Activated CD8-positive, alpha-beta T cell treated with anti-CD3 and anti-CD28 coated beads, Interleukin-2, amount 10 ng/mL, durations not matched to agents 7 days and 5 days (primary cell): ENCODE results near the gene RHBDL3. TPM values are rescaled to one million over a fixed set of nuclear protein-coding genes. Genes with fewer than 3 reads are reported as not detected.
A peak's percentile ranks its signal among the peaks of the same experiment; 100 is the strongest.
"Not testable (repeated sequence)": the region's sequence is repeated elsewhere in the genome, so short reads cannot be mapped to it uniquely, and the experiment has no call there.

Source experiments
- ATAC-seq: fragments of 150-1000 bp; cut with Tn5 transposase; one replicate; pipeline ENCODE4 v1.10.0; 2021; ENCODE audit warnings: moderate library complexity
- CTCF ChIA-PET: fragments of 350-600 bp; sonication (Branson Sonifier 250); formaldehyde crosslinking; loops from one replicate; lab custom pipeline; 2021; ENCODE audit warnings: antibody characterized with exemption; lab: Charles Lee
- POLR2A ChIA-PET: fragments of 350-600 bp; sonication (Branson Sonifier 250); formaldehyde crosslinking; loops from one replicate; lab custom pipeline; 2021; ENCODE audit warnings: antibody characterized with exemption; lab: Charles Lee
- DNase-seq: peaks from one replicate; pipeline ENCODE4 v3.0.0-alpha.2; 2020
- H3K27ac Mint-ChIP-seq: one replicate; pipeline ENCODE4 v1.8.0; 2021; ENCODE audit warnings: mild to moderate bottlenecking, mixed read lengths
- H3K27me3 Mint-ChIP-seq: one replicate; pipeline ENCODE4 v1.8.0; 2021; ENCODE audit warnings: low read depth, mixed read lengths
- H3K36me3 Mint-ChIP-seq: one replicate; pipeline ENCODE4 v1.8.0; 2021; ENCODE audit warnings: low read depth, mixed read lengths
- H3K4me1 Mint-ChIP-seq: one replicate; pipeline ENCODE4 v1.8.0; 2021; ENCODE audit warnings: low read depth, mixed read lengths
- H3K4me3 Mint-ChIP-seq: one replicate; pipeline ENCODE4 v1.8.0; 2021; ENCODE audit warnings: mild to moderate bottlenecking, mixed read lengths
- H3K9me3 Mint-ChIP-seq: one replicate; pipeline ENCODE4 v1.8.0; 2022; ENCODE audit warnings: mixed read lengths; ENCODE audit not compliant: insufficient read depth
- total RNA-seq, 2 experiments: library from RNA; stranded (reverse); gene quantifications; one replicate each; pipeline ENCODE4 v1.2.3, GENCODE V29; 2021

The RHBDL3 gene
- total RNA-seq, 2 experiments from 2014 or later = 0.82 to 1.0 TPM

GRCh38 chr17:32315171-32315570, 49.5 kb downstream of the RHBDL3 start:
- H3K27me3 Mint-ChIP-seq = peaks cover 22% of the 10 kb centered on the region
- ChIA-PET POLR2A (no interaction called here), CTCF (interaction anchor here (0.8 to 2.0 kb wide), 5 partner anchors 13 to 112 kb away, joined by 3 to 7 read pairs (median 4); no protein-coding TSS in a partner anchor)
- no peaks in the 10 kb centered on the region for H3K9me3 Mint-ChIP-seq
- peaks cover 13% of the 10 kb centered on the region for H3K4me1 Mint-ChIP-seq
- ATAC-seq (no peak), DNase-seq (no peak)
- H3K36me3 Mint-ChIP-seq = no peaks in the 10 kb centered on the region
- no peak overlapping the region for H3K27ac Mint-ChIP-seq
- no peak overlapping the region for H3K4me3 Mint-ChIP-seq

DNA sequence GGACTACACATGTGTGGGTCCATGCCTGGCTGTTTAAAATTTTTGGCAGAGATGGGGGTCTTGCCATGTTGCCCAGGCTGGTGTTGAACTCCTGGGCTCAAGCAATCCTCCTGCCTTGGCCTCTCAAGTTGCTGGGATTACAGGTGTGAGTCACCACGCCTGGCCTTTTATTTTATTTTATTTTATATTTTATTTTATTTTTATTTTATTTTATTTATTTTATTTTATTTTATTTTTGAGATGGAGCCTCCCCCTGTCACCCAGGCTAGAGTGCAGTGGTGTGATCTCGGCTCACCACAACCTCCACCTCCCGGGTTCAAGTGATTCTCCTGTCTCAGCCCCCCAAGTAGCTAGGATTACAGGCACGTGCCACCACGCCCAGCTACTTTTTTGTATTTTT, 51.0 kb downstream of the RHBDL3 start:
- H3K4me3 Mint-ChIP-seq, DNase-seq, H3K36me3 Mint-ChIP-seq, POLR2A ChIA-PET, H3K9me3 Mint-ChIP-seq, ATAC-seq, H3K27ac Mint-ChIP-seq: not testable (repeated sequence)
- H3K27me3 Mint-ChIP-seq = peaks cover 19% of the 10 kb centered on the region
- CTCF ChIA-PET = interaction anchor here (0.9 to 2.0 kb wide), 4 partner anchors 14 to 113 kb away, joined by 3 to 7 read pairs (median 4); no protein-coding TSS in a partner anchor
- H3K4me1 Mint-ChIP-seq = peaks cover 20% of the 10 kb centered on the region

DNA sequence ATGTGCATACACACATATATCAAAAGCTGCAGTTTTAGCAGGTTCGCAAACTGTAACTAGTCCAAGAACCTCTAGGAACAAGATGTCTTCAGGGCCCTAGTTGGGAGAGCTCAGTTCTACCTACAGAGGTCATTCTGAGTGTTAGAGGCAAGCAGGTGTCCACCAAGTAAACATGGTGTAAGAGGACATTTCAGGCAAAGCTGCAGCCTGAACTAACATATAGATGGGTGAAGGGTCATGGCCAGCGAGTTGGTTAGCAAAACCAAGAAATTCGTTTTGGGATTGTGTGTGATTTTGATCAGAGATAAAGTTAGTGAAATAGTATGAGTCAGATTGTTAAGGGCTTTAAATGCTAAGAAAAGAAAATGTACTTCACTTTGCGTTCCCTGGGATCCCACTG, 51.7 kb downstream of the RHBDL3 start:
- no peaks in the 10 kb centered on the region for H3K36me3 Mint-ChIP-seq
- peaks cover 19% of the 10 kb centered on the region for H3K27me3 Mint-ChIP-seq
- POLR2A ChIA-PET = no interaction called here

GRCh38 chr17:32318071-32318470, 52.4 kb downstream of the RHBDL3 start:
- POLR2A ChIA-PET = no interaction called here
- H3K27ac Mint-ChIP-seq = no peak overlapping the region

More for the DNA sequence above, 51.7 kb downstream of the RHBDL3 start:
- Mint-ChIP-seq H3K9me3 (no peaks in the 10 kb centered on the region), H3K27ac (no peak overlapping the region), H3K4me3 (no peak overlapping the region), H3K4me1 (peaks cover 22% of the 10 kb centered on the region)
- CTCF ChIA-PET = interaction anchor here (0.9 to 3.0 kb wide), 5 partner anchors 13 to 114 kb away, joined by 3 to 17 read pairs (median 3); partner anchors contain the start of gene C17orf75
- no peak for ATAC-seq
- no peak for DNase-seq

DNA sequence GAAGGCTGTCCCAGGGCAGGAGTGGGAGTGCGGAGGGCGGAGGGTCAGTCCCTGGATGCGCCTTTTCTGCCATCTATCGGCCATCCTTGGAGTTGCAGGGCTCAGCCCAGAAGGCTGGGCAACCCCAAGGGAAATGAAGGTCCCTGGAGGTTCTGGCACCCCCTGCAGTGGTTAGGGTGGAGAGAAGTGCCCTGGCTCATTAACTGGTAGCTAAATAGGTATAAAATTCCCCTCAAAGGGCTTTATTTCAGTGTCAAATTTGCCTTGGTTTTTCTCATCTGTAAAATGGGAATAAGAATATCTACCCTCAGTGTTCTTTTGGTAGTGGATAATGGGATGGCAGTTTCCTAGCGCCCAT, 53.9 kb downstream of the RHBDL3 start:
- peak overlapping the region; percentile 66 for H3K27ac Mint-ChIP-seq
- peak overlapping the region; percentile 73 for H3K4me3 Mint-ChIP-seq
- no peaks in the 10 kb centered on the region for H3K9me3 Mint-ChIP-seq
- H3K27me3 Mint-ChIP-seq = peaks cover 19% of the 10 kb centered on the region
- no peaks in the 10 kb centered on the region for H3K36me3 Mint-ChIP-seq
- DNase-seq (peak; percentile 84), ATAC-seq (peak; percentile 91)
- ChIA-PET CTCF (interaction anchor here (0.6 to 6.9 kb wide), 16 partner anchors 12 to 180 kb away, joined by 3 to 69 read pairs (median 4); no protein-coding TSS in a partner anchor), POLR2A (interaction anchor here (0.7 kb wide), 1 partner anchor 23 kb away, joined by 3 read pairs; the partner anchor contains the start of gene C17orf75)
- H3K4me1 Mint-ChIP-seq = peaks cover 41% of the 10 kb centered on the region

More at GRCh38 chr17:32318071-32318470, 52.4 kb downstream of the RHBDL3 start:
- H3K4me3 Mint-ChIP-seq = no peak overlapping the region
- no peaks in the 10 kb centered on the region for H3K36me3 Mint-ChIP-seq
- CTCF ChIA-PET = interaction anchor here (0.8 to 6.9 kb wide), 6 partner anchors 14 to 177 kb away, joined by 3 to 69 read pairs (median 4); partner anchors contain the start of gene C17orf75
- H3K4me1 Mint-ChIP-seq = peaks cover 27% of the 10 kb centered on the region
- DNase-seq (no peak), ATAC-seq (no peak)
- H3K27me3 Mint-ChIP-seq = peaks cover 19% of the 10 kb centered on the region
- H3K9me3 Mint-ChIP-seq = no peaks in the 10 kb centered on the region

DNA sequence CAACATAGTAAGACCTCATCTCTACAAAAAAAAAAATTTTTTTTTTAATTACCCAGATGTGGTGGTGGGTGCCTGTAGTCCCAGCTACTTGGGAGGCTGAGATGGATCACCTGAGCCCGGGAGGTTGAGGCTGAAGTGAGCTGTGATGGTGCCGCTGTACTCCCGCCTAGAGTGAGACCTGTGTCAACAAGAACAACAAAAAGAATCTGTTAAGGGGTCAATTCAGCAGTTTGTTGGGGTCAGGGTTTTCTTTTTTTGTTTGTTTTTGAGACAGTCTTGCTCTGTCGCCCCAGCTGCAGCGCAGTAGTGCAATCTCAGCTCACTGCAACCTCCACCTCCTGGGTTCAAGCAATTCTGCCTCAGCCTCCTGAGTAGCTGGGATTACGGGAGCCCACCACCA, 54.4 kb downstream of the RHBDL3 start:
- ChIA-PET CTCF (interaction anchor here (0.6 to 6.9 kb wide), 15 partner anchors 12 to 180 kb away, joined by 3 to 69 read pairs (median 4); no protein-coding TSS in a partner anchor), POLR2A (interaction anchor here (0.7 kb wide), 1 partner anchor 22 kb away, joined by 3 read pairs; the partner anchor contains the start of gene C17orf75)
- Mint-ChIP-seq H3K27me3 (peaks cover 15% of the 10 kb centered on the region), H3K4me1 (peaks cover 45% of the 10 kb centered on the region)
- not testable (repeated sequence) for H3K4me3 Mint-ChIP-seq, ATAC-seq, H3K9me3 Mint-ChIP-seq, H3K36me3 Mint-ChIP-seq, H3K27ac Mint-ChIP-seq, DNase-seq

- no peaks in the 10 kb centered on the region for H3K36me3 Mint-ChIP-seq
- peaks cover 9% of the 10 kb centered on the region for H3K27me3 Mint-ChIP-seq
- POLR2A ChIA-PET = interaction anchor here (0.5 kb wide), 1 partner anchor 33 kb away, joined by 3 read pairs; no protein-coding TSS in a partner anchor
- ATAC-seq = no peak
- peaks cover 45% of the 10 kb centered on the region for H3K4me1 Mint-ChIP-seq
- H3K4me3 Mint-ChIP-seq = no peak overlapping the region
- CTCF ChIA-PET = interaction anchor here (1.2 to 6.9 kb wide), 5 partner anchors 11 to 181 kb away, joined by 5 to 69 read pairs (median 5); no protein-coding TSS in a partner anchor
- no peaks in the 10 kb centered on the region for H3K9me3 Mint-ChIP-seq
- peak overlapping the region; percentile 40 for H3K27ac Mint-ChIP-seq
- DNase-seq = no peak
Observed at GRCh38 chr17:32320847-32321246, 55.2 kb downstream of the RHBDL3 start.

- DNase-seq (no peak), ATAC-seq (no peak)
- Mint-ChIP-seq H3K4me1 (peaks cover 57% of the 10 kb centered on the region), H3K9me3 (no peaks in the 10 kb centered on the region), H3K4me3 (no peak overlapping the region), H3K36me3 (no peaks in the 10 kb centered on the region), H3K27me3 (no peaks in the 10 kb centered on the region), H3K27ac (peak overlapping the region; percentile 68)
- POLR2A ChIA-PET = interaction anchor here (1.5 kb wide), 1 partner anchor 19 kb away, joined by 6 read pairs; the partner anchor contains the start of gene C17orf75
- CTCF ChIA-PET = interaction anchor here (1.3 to 6.9 kb wide), 3 partner anchors 9 to 71 kb away, joined by 3 to 69 read pairs (median 10); no protein-coding TSS in a partner anchor
Observed at GRCh38 chr17:32323046-32323445, 57.4 kb downstream of the RHBDL3 start.

DNA sequence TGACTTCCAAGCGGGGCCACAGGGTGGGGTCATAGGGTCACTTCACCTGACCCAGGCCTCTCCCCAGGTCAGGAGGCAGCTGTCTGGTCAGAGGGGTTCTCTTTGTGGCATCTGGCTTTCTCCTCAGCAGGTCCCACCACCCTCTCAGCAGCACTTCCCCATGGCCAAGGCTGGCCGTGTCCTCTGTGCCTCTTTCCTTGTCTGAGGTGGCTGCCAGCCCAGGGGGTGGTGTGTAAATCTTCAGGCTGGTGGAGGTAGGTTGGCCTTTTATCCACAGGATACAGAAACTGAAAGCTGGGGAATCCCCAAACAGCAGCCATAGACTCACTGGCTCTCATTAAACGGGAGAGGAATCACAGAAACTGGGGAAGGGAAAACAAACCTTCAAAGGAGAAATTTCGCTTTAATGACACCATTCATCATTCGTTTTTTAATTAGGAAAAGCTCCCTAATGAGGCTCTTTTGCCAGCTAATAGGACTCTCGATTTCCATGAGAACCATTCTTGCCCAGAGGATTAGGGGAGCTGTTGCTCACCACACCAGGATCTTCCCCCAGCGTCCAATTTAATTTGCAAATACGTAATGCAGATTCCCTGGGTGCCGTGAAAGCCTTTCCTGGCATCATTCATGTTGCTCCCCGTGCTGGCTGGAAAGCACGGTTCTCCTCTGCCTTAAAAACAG, 58.3 kb downstream of the RHBDL3 start:
- POLR2A ChIA-PET = interaction anchor here (1.5 kb wide), 1 partner anchor 18 kb away, joined by 6 read pairs; the partner anchor contains the start of gene C17orf75
- CTCF ChIA-PET = interaction anchor here (0.9 to 6.9 kb wide), 8 partner anchors 8 to 138 kb away, joined by 3 to 69 read pairs (median 5); partner anchors contain the start of gene PSMD11
- Mint-ChIP-seq H3K27me3 (no peaks in the 10 kb centered on the region), H3K36me3 (no peaks in the 10 kb centered on the region), H3K4me3 (peak overlapping the region; percentile 55), H3K27ac (peak overlapping the region; percentile 68), H3K9me3 (no peaks in the 10 kb centered on the region), H3K4me1 (peaks cover 58% of the 10 kb centered on the region)
- DNase-seq (peak; percentile 57), ATAC-seq (peak; percentile 80)

GRCh38 chr17:32327911-32328310, 62.3 kb downstream of the RHBDL3 start:
- H3K27ac Mint-ChIP-seq = peak overlapping the region; percentile 43
- ATAC-seq (no peak), DNase-seq (no peak)
- H3K4me3 Mint-ChIP-seq = no peak overlapping the region
- H3K4me1 Mint-ChIP-seq = peaks cover 72% of the 10 kb centered on the region
- peaks cover 16% of the 10 kb centered on the region for H3K36me3 Mint-ChIP-seq
- ChIA-PET POLR2A (interaction anchor here (1.2 kb wide), 1 partner anchor 22 kb away, joined by 8 read pairs; the partner anchor contains the start of gene ZNF207), CTCF (interaction anchor here (1.0 to 8.4 kb wide), 2 partner anchors 7 to 12 kb away, joined by 4 to 69 read pairs; no protein-coding TSS in a partner anchor)
- no peaks in the 10 kb centered on the region for H3K27me3 Mint-ChIP-seq
- no peaks in the 10 kb centered on the region for H3K9me3 Mint-ChIP-seq

GRCh38 chr17:32330147-32330546, 64.5 kb downstream of the RHBDL3 start:
- POLR2A ChIA-PET = interaction anchor here (2.2 kb wide), 1 partner anchor 11 kb away, joined by 7 read pairs; no protein-coding TSS in a partner anchor

More at GRCh38 chr17:32330147-32330546, 64.5 kb downstream of the RHBDL3 start:
- H3K4me1 Mint-ChIP-seq = peaks cover 65% of the 10 kb centered on the region
- CTCF ChIA-PET = interaction anchor here (0.8 to 8.4 kb wide), 4 partner anchors 9 to 328 kb away, joined by 3 to 69 read pairs (median 10); no protein-coding TSS in a partner anchor
- ATAC-seq (no peak), DNase-seq (no peak)
- no peaks in the 10 kb centered on the region for H3K9me3 Mint-ChIP-seq
- H3K36me3 Mint-ChIP-seq = peaks cover 34% of the 10 kb centered on the region
- H3K4me3 Mint-ChIP-seq = peak overlapping the region; percentile 5
- H3K27ac Mint-ChIP-seq = peak overlapping the region; percentile 89
- no peaks in the 10 kb centered on the region for H3K27me3 Mint-ChIP-seq
